K562 (cell line): ENCODE measurements around the gene PSMD8. TPM values are rescaled to one million over a fixed set of nuclear protein-coding genes. Genes with fewer than 3 reads are reported as not detected.

Source experiments
- ATAC-seq: fragments of 200-7000 bp; cut with Tn5 transposase; 3 replicates; pipeline ENCODE4 v1.9.1; 2020; ENCODE audit warnings: moderate library complexity
- BruUV-seq: library from RNA; stranded (reverse); fragments of 400-500 nt; replicated peaks from 2 replicates; lab custom pipeline; 2021; lab: Mats Ljungman, UMichigan
- CTCF ChIA-PET: fragments of 300-600 bp; formaldehyde crosslinking; extraction: SDS; loops from one replicate; lab custom pipeline; 2021; ENCODE audit warnings: low intra/inter-chr PET ratio; lab: Yijun Ruan, JAX
- POLR2A ChIA-PET: fragments of 300-600, 350-650 bp; sonication (Branson Sonifier 250); formaldehyde crosslinking; extraction: SDS; loops from one replicate; lab custom pipeline; 2021; ENCODE audit warnings: antibody characterized with exemption, inconsistent platforms; lab: Yijun Ruan, JAX
- DNase-seq, 4 experiments: peaks; one replicate each; pipeline versions ENCODE4 v3.0.0 to v3.0.0-alpha.2; 2011 to 2018; ENCODE audit warnings: low spot score in 3 of 4, mixed read lengths in 3 of 4; ENCODE audit errors: extremely low read depth in 1 of 4
- FAIRE-seq: peaks from 2 replicates; lab custom pipeline; 2011; peaks lifted over from hg19 to GRCh38; lab: Jason Lieb, UNC
- H2AFZ ChIP-seq: 2 replicates; pipeline ENCODE4 v1.6.0; 2011; ENCODE audit warnings: low read depth, low read length, control low read depth, inconsistent platforms
- H3K27ac ChIP-seq: fragments of 200-600 bp; 3 replicates; pipeline ENCODE4 v1.8.0; 2011; ENCODE audit warnings: low read depth, mild to moderate bottlenecking, control low read depth, inconsistent platforms, low read length, moderate library complexity, mixed read lengths; ENCODE audit errors: extremely low read depth
- H3K27me3 ChIP-seq, 2 experiments: fragments of 300-600 bp in 1 of 2; 2 replicates in 1 of 2; 3 replicates in 1 of 2; pipeline versions ENCODE4 v1.6.0 to v1.8.0; 2011; ENCODE audit warnings: inconsistent platforms in 2 of 2, low read length in 2 of 2, mild to moderate bottlenecking in 1 of 2, mixed read lengths in 1 of 2, moderate library complexity in 1 of 2; ENCODE audit not compliant: control insufficient read depth in 2 of 2, insufficient read depth in 2 of 2
- H3K36me3 ChIP-seq: fragments of 300-600 bp; 3 replicates; pipeline ENCODE4 v1.8.0; 2011; ENCODE audit warnings: mild to moderate bottlenecking, low read length, inconsistent platforms; ENCODE audit not compliant: control insufficient read depth, insufficient read depth
- H3K4me1 ChIP-seq, 2 experiments: fragments of 200-600 bp in 1 of 2; replicated peaks in 1 of 2; 2 replicates in 1 of 2; 3 replicates in 1 of 2; pipeline versions ENCODE4 v1.5.1 to v1.8.0; 2011; ENCODE audit warnings: inconsistent platforms in 2 of 2, low read length in 2 of 2, mild to moderate bottlenecking in 1 of 2, mixed read lengths in 1 of 2, moderate library complexity in 1 of 2; ENCODE audit not compliant: control insufficient read depth in 2 of 2, insufficient read depth in 2 of 2
- H3K4me2 ChIP-seq: 2 replicates; pipeline ENCODE4 v1.6.1; 2011; ENCODE audit warnings: low read length, control low read depth, inconsistent platforms, mixed read lengths; ENCODE audit not compliant: insufficient read depth
- H3K4me3 ChIP-seq: fragments of 200-600 bp; sonication (generic), shearing (Covaris generic); 2 replicates; pipeline ENCODE4 v1.5.1; 2016; ENCODE audit warnings: control low read depth, inconsistent platforms
- H3K79me2 ChIP-seq: fragments of 200-600 bp; 3 replicates; pipeline ENCODE4 v1.8.0; 2011; ENCODE audit warnings: low read length, inconsistent platforms; ENCODE audit not compliant: control insufficient read depth, insufficient read depth
- H3K9ac ChIP-seq, 2 experiments: 2 replicates each; pipeline versions ENCODE4 v1.6.0 to v1.6.1; 2011; ENCODE audit warnings: low read depth in 2 of 2, low read length in 2 of 2, control low read depth in 1 of 2, inconsistent platforms in 1 of 2, mild to moderate bottlenecking in 1 of 2, mixed read lengths in 1 of 2; ENCODE audit not compliant: insufficient read depth in 1 of 2
- H3K9me1 ChIP-seq: one replicate; pipeline ENCODE4 v1.6.0; 2011; ENCODE audit warnings: inconsistent platforms, mild to moderate bottlenecking, low read length, moderate library complexity; ENCODE audit not compliant: control insufficient read depth, insufficient read depth
- H3K9me3 ChIP-seq: replicated peaks from 2 replicates; pipeline ENCODE4 v1.5.1; 2011; ENCODE audit warnings: low read depth, low read length, inconsistent platforms; ENCODE audit not compliant: control insufficient read depth, insufficient read depth
- H4K20me1 ChIP-seq: replicated peaks from 2 replicates; pipeline ENCODE4 v1.6.1; 2011; ENCODE audit warnings: low read length, inconsistent platforms, mixed read lengths; ENCODE audit not compliant: control insufficient read depth, insufficient read depth
- ATF1 ChIP-seq, 2 experiments: fragments of 450-650 bp in 1 of 2; IDR thresholded peaks; 2 replicates each; pipeline ENCODE4 v1.6.1; 2016; ENCODE audit warnings: missing compliant biosample characterization in 1 of 2, missing genetic modification characterization in 1 of 2
- CXXC5 ChIP-seq: fragments of 250-450 bp; sonication (Bioruptor Pico); IDR thresholded peaks from 2 replicates; pipeline ENCODE4 v1.8.0; 2022; ENCODE audit warnings: inconsistent platforms, mild to moderate bottlenecking, moderate library complexity
- KAT8 ChIP-seq: fragments of 450-650 bp; IDR thresholded peaks from 2 replicates; pipeline ENCODE4 v1.6.1; 2016; ENCODE audit warnings: low read depth, mild to moderate bottlenecking
- KLF1 ChIP-seq: fragments of 450-650 bp; IDR thresholded peaks from 2 replicates; pipeline ENCODE4 v1.6.1; 2016; ENCODE audit warnings: missing genetic modification characterization, missing compliant biosample characterization
- KLF10 ChIP-seq: fragments of 250-450 bp; sonication (Bioruptor Pico); IDR thresholded peaks from 2 replicates; pipeline ENCODE4 v1.6.1; 2021; ENCODE audit warnings: matching md5 sums
- NBN ChIP-seq: fragments of 450-650 bp; IDR thresholded peaks from 2 replicates; pipeline ENCODE4 v1.6.1; 2016; ENCODE audit warnings: low read depth, mild to moderate bottlenecking
- POLR2G ChIP-seq: fragments of 200-400 bp; formaldehyde crosslinking; IDR thresholded peaks from 2 replicates; pipeline ENCODE4 v1.6.1; 2017; ENCODE audit warnings: low read depth, mild to moderate bottlenecking, antibody characterized with exemption, low read length, moderate library complexity
- SNRNP70 ChIP-seq: fragments of 200-400 bp; formaldehyde crosslinking; optimal IDR thresholded peaks from 2 replicates; pipeline ENCODE3; 2017; ENCODE audit warnings: low read depth, low read length
- TAF7 ChIP-seq: fragments of 450-650 bp; IDR thresholded peaks from 2 replicates; pipeline ENCODE4 v1.6.1; 2016; ENCODE audit warnings: missing genetic modification characterization, missing compliant biosample characterization
- ZC3H8 ChIP-seq: fragments of 450-650 bp; IDR thresholded peaks from 2 replicates; pipeline ENCODE4 v1.6.1; 2017
- ZNF140 ChIP-seq: fragments of 250-450 bp; sonication (Bioruptor Pico); IDR thresholded peaks from 2 replicates; pipeline ENCODE4 v1.8.0; 2021; ENCODE audit warnings: moderate library complexity, mild to moderate bottlenecking, inconsistent platforms
- ZNF184 ChIP-seq: sonication (generic); formaldehyde crosslinking; IDR thresholded peaks from 2 replicates; pipeline ENCODE4 v1.5.0; 2020; ENCODE audit warnings: missing genetic modification reagents
- ZNF408 ChIP-seq: fragments of 250-450 bp; sonication (Bioruptor Pico); IDR thresholded peaks from 2 replicates; pipeline ENCODE4 v1.4.0; 2020; ENCODE audit warnings: low read depth, mild to moderate bottlenecking, moderate library complexity
- WGBS: fragments of 100-300 bp; shearing (Covaris generic); methylation state at CpG from one replicate; pipeline ENCODE4 v1.1.6; 2016; ENCODE audit warnings: low coverage, mixed read lengths; ENCODE audit not compliant: insufficient coverage; ENCODE audit errors: missing lambda C conversion rate; 5-methylcytosine and 5-hydroxymethylcytosine counted together
- in situ Hi-C: fragments of 300-500 bp; cut with MboI; formaldehyde crosslinking; loops from 4 replicates; pipeline ENCODE4 v1.15.0; 2018; ENCODE audit warnings: inconsistent platforms, mixed read lengths
- intact Hi-C: fragments of 100-400 bp; cut with micrococcal nuclease; formaldehyde crosslinking; loops from 2 replicates; pipeline ENCODE4 v1.14.2; 2022
- polyA plus RNA-seq, 8 experiments: library from polyadenylated mRNA; depleted of rRNA in 4 of 8; stranded (reverse) in 5 of 8; unstranded in 3 of 8; fragments of >200 nt; fragmentation: Nextera tagmentation in 2 of 8; fragmentation: Illumina TruSeq in 1 of 8; extraction: Ambion mirVana in 2 of 8; extraction: Trizol in 1 of 8; gene quantifications; 2 replicates each; pipeline versions ENCODE4 v1.2.1 to v1.2.3, GENCODE V29; 2011 to 2014; ENCODE audit warnings: inconsistent platforms in 1 of 8, missing spikeins in 1 of 8
- total RNA-seq, 7 experiments: library from RNA; depleted of rRNA in 6 of 7; stranded (reverse); fragments of >200 nt in 6 of 7; fragmentation: Illumina TruSeq in 2 of 7; extraction: Trizol in 2 of 7; gene quantifications; 2 replicates each; pipeline versions ENCODE4 v1.2.1 to v1.2.3, GENCODE V29; 2011 to 2021; ENCODE audit warnings: low replicate concordance in 1 of 7
- TF ChIP-seq, protein P1 (sequence below): fragments of 450-650 bp; conservative IDR thresholded peaks from 2 replicates; pipeline ENCODE4 v1.6.1; 2016; ENCODE audit warnings: missing genetic modification characterization, low read depth, mild to moderate bottlenecking, control low read depth, missing compliant biosample characterization
- TF ChIP-seq, protein P2 (sequence below): sonication (generic); formaldehyde crosslinking; IDR thresholded peaks from 2 replicates; pipeline ENCODE4 v1.8.0; 2023; ENCODE audit warnings: mild to moderate bottlenecking, missing genetic modification reagents

The PSMD8 gene
- total and polyA plus RNA-seq, 9 of the 15 experiments (the other 6 are each of a cell fraction or from before 2014, with no cell fraction given), result 130 to 583 (median 315) TPM

DNA sequence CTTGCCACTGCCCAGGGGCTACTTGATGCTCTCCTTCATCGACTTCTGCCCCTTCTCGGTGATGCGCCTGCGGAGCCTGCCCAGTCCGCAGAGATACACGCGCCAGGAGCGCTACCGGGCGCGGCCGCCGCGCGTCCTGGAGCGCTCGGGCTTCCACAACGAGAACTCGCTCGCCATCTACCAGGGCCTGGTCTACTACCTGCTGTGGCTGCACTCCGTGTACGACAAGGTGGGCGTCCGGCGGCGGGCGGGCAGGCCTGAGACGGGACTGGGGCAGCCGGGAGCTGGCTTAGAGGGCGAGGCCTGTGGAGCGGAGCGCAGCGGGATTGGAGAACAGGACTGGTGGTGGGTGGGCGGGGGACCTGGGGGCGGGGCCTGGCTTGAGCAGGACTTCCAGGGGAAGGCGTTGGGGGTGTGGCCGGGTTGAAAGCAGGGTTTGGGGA, 12.7 kb upstream of the PSMD8 start (continued):
- TF ChIP-seq TAF7, result no peak

DNA sequence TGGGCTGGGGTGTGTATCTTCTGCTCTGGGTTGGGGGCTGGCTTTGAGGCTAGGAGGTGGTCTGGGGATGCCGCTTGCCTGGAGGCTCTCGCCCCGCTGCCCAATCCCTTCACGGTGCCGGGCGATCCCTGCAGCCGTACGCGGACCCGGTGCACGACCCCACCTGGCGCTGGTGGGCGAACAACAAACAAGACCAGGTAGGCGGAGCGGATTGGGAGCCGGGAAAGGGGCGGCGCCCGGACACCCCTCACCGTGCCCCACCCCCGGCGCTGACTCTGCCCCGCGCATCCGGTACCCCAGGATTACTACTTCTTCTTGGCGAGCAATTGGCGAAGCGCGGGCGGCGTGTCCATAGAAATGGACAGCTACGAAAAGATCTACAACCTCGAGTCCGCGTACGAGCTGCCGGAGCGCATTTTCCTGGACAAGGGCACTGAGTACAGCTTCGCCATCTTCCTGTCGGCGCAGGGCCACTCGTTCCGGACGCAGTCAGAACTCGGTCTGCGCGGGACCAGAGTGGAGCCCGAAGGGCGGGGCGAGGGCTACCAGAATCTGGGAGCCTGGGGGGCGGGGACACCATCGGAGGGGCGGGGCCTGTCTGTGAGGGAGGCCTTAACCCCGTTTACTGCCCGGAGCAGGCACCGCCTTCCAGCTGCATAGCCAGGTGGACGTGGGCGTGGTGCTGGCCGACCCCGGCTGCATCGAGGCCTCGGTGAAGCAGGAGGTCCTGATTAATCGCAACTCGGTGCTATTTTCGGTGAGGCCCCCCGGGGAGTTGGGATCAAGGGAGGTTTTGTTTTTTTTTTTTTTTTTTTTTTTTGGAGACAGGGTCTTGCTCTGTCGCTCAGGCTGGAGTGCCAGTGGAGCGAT, 12.1 kb upstream of the PSMD8 start:
- peak overlapping the region in 1 of 2 experiments; percentile 86; a peak in 2 of 4 replicates for H3K9ac ChIP-seq
- H3K9me1 ChIP-seq, result no peaks in the 10 kb centered on the region
- no peaks in the 10 kb centered on the region for H3K9me3 ChIP-seq
- no TSS peak for BruUV-seq
- peaks cover 10% of the 10 kb centered on the region; the same call in 1 of the 2 replicates for H4K20me1 ChIP-seq
- in situ Hi-C loops (no loop called here), intact Hi-C loops (no loop called here)
- ChIA-PET CTCF (no interaction called here), POLR2A (interaction anchor here (0.6 to 1.3 kb wide), 4 partner anchors 9 to 159 kb away, joined by 3 to 8 read pairs (median 3); partner anchors contain the start of gene PSMD8)
- peak overlapping the region; percentile 98 for H2AFZ ChIP-seq
- H3K27me3 ChIP-seq, result peaks cover 24 to 26% of the 10 kb centered on the region in 2 experiments
- no peaks in the 10 kb centered on the region for H3K79me2 ChIP-seq
- peak overlapping the region; percentile 91 for H3K4me2 ChIP-seq
- peak; percentile 91 for ATAC-seq
- WGBS, result under 1% methylated on average over 53 of the region's 68 CpGs
- peak; percentile 91 to 95 (median 92) for DNase-seq
- no peaks in the 10 kb centered on the region for H3K36me3 ChIP-seq
- peak overlapping the region; percentile 64 for H3K4me3 ChIP-seq
- peaks cover 10 to 26% of the 10 kb centered on the region in 2 experiments; a peak in 4 of 5 replicates for H3K4me1 ChIP-seq
- no peak overlapping the region for H3K27ac ChIP-seq
- FAIRE-seq, result peak; percentile 85
- peak; percentile 25; the same call in 1 of the 2 replicates for TF ChIP-seq KLF1 (tag)
- 0 out of 2 replicates have a peak, but pooled peaks have one; percentile 9 for TF ChIP-seq NBN
- TF ChIP-seq CXXC5 (CRISPR knock-in tag), result peak; percentile 39; the same call in 1 of the 2 replicates
- TF ChIP-seq ATF1 (CRISPR knock-in tag; IDR thresholded peaks at IDR 0.05), result no peak
- peak; percentile 26; the same call in 1 of the 2 replicates for TF ChIP-seq ATF1 (tag; IDR thresholded peaks at IDR 0.05)
- no peak for TF ChIP-seq ZNF140 (CRISPR knock-in tag)
- TF ChIP-seq ZNF408 (CRISPR knock-in tag), result no peak
- TF ChIP-seq, protein P1, sequence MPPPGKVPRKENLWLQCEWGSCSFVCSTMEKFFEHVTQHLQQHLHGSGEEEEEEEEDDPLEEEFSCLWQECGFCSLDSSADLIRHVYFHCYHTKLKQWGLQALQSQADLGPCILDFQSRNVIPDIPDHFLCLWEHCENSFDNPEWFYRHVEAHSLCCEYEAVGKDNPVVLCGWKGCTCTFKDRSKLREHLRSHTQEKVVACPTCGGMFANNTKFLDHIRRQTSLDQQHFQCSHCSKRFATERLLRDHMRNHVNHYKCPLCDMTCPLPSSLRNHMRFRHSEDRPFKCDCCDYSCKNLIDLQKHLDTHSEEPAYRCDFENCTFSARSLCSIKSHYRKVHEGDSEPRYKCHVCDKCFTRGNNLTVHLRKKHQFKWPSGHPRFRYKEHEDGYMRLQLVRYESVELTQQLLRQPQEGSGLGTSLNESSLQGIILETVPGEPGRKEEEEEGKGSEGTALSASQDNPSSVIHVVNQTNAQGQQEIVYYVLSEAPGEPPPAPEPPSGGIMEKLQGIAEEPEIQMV (tag), result peak; percentile 89
- TF ChIP-seq KAT8, result no peak
- TF ChIP-seq, protein P2, sequence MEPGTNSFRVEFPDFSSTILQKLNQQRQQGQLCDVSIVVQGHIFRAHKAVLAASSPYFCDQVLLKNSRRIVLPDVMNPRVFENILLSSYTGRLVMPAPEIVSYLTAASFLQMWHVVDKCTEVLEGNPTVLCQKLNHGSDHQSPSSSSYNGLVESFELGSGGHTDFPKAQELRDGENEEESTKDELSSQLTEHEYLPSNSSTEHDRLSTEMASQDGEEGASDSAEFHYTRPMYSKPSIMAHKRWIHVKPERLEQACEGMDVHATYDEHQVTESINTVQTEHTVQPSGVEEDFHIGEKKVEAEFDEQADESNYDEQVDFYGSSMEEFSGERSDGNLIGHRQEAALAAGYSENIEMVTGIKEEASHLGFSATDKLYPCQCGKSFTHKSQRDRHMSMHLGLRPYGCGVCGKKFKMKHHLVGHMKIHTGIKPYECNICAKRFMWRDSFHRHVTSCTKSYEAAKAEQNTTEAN, result no peak
- no peak for TF ChIP-seq ZC3H8
- TF ChIP-seq SNRNP70, result no peak
- TF ChIP-seq ZNF184 (CRISPR knock-in tag), result no peak
- TF ChIP-seq POLR2G, result peak; percentile 69
- TF ChIP-seq KLF10, result no peak
